OCI-LY7 (cell line): ENCODE data around the gene MLPH. TPM values are rescaled to one million over a fixed set of nuclear protein-coding genes. Genes with fewer than 3 reads are reported as not detected.

Source experiments
- BruUV-seq: library from RNA; stranded (reverse); fragments of 400-500 nt; replicated peaks from 2 replicates; lab custom pipeline; 2021; lab: Mats Ljungman, UMichigan
- CTCF ChIA-PET: fragments of 300-600 bp; sonication (Branson Sonifier 250); formaldehyde crosslinking; loops from one replicate; lab custom pipeline; 2022; ENCODE audit warnings: antibody characterized with exemption; ENCODE audit not compliant: unreplicated experiment; lab: Charles Lee
- POLR2A ChIA-PET: fragments of 300-600 bp; sonication (Branson Sonifier 250); formaldehyde crosslinking; loops from one replicate; lab custom pipeline; 2022; ENCODE audit warnings: antibody characterized with exemption; lab: Charles Lee
- DNase-seq: peaks from one replicate; pipeline ENCODE4 v3.0.0-alpha.2; 2015; ENCODE audit warnings: low spot score
- H2AFZ ChIP-seq: fragments of 200-600 bp; sonication (generic), shearing (Covaris generic); 2 replicates; pipeline ENCODE4 v1.6.1; 2014; ENCODE audit warnings: mild to moderate bottlenecking, antibody characterized with exemption, low read length, moderate library complexity
- H3K27ac ChIP-seq: fragments of 200-600 bp; sonication (generic); 2 replicates; pipeline ENCODE4 v1.5.1; 2014; ENCODE audit warnings: mixed run types, low read depth, mild to moderate bottlenecking, moderate library complexity, low read length, inconsistent platforms; ENCODE audit not compliant: poor library complexity, severe bottlenecking
- H3K36me3 ChIP-seq: fragments of 200-600 bp; sonication (generic); 2 replicates; pipeline ENCODE4 v1.6.1; 2014; ENCODE audit warnings: mild to moderate bottlenecking, antibody characterized with exemption, low read length, moderate library complexity, mixed read lengths; ENCODE audit not compliant: insufficient read depth
- H3K4me1 ChIP-seq: fragments of 200-600 bp; sonication (generic); 2 replicates; pipeline ENCODE4 v1.5.1; 2014; ENCODE audit warnings: mild to moderate bottlenecking, low read length; ENCODE audit not compliant: insufficient read depth, poor library complexity, severe bottlenecking
- H3K4me2 ChIP-seq: fragments of 200-600 bp; sonication (generic); 2 replicates; pipeline ENCODE4 v1.6.1; 2014; ENCODE audit warnings: mild to moderate bottlenecking, low read length
- H3K4me3 ChIP-seq: fragments of 200-600 bp; sonication (generic); 2 replicates; pipeline ENCODE4 v1.5.1; 2014; ENCODE audit warnings: mild to moderate bottlenecking, low read depth, low read length; ENCODE audit not compliant: poor library complexity, severe bottlenecking
- H3K79me2 ChIP-seq: fragments of 200-600 bp; sonication (generic); 2 replicates; pipeline ENCODE4 v1.6.1; 2016; ENCODE audit warnings: low read depth, mild to moderate bottlenecking, low read length, moderate library complexity, mixed read lengths; ENCODE audit not compliant: insufficient read depth
- H3K9me2 ChIP-seq: fragments of 200-600 bp; sonication (generic); 2 replicates; pipeline ENCODE4 v1.6.1; 2016; ENCODE audit warnings: mild to moderate bottlenecking, low read length, mixed read lengths; ENCODE audit not compliant: insufficient read depth
- H3K9me3 ChIP-seq: fragments of 200-600 bp; sonication (generic); 2 replicates; pipeline ENCODE4 v1.6.1; 2014; ENCODE audit warnings: mild to moderate bottlenecking, mixed run types, low read length, mixed read lengths
- H4K20me1 ChIP-seq: fragments of 200-600 bp; sonication (generic); 2 replicates; pipeline ENCODE4 v1.6.1; 2014; ENCODE audit warnings: mild to moderate bottlenecking, antibody characterized with exemption, low read length, moderate library complexity, mixed read lengths; ENCODE audit not compliant: insufficient read depth
- EZH2phosphoT487 ChIP-seq: fragments of 200-600 bp; sonication (generic); IDR thresholded peaks from 2 replicates; pipeline ENCODE4 v1.6.1; 2018; ENCODE audit warnings: low read depth, borderline replicate concordance, mild to moderate bottlenecking, mixed run types, antibody characterized with exemption, low read length, moderate library complexity, mixed read lengths
- intact Hi-C: fragments of 100-400 bp; cut with micrococcal nuclease; formaldehyde crosslinking; loops from one replicate; pipeline ENCODE4 v1.10.0; 2022; ENCODE audit not compliant: unreplicated experiment
- total RNA-seq, 2 experiments: library from RNA; depleted of rRNA in 1 of 2; stranded (reverse); fragments of >200 nt in 1 of 2; shearing (Covaris generic) in 1 of 2; gene quantifications; 2 replicates each; pipeline ENCODE4 v1.2.3, GENCODE V29; 2014 to 2022
- TF ChIP-seq, protein P1 (sequence below): fragments of 200-600 bp; sonication (generic); conservative IDR thresholded peaks from 2 replicates; pipeline ENCODE4 v1.5.1; 2014; ENCODE audit warnings: mild to moderate bottlenecking, antibody characterized with exemption, low read length, moderate library complexity, mixed read lengths

MLPH gene
- total RNA-seq, 2 experiments from 2014 or later: not detected

DNA sequence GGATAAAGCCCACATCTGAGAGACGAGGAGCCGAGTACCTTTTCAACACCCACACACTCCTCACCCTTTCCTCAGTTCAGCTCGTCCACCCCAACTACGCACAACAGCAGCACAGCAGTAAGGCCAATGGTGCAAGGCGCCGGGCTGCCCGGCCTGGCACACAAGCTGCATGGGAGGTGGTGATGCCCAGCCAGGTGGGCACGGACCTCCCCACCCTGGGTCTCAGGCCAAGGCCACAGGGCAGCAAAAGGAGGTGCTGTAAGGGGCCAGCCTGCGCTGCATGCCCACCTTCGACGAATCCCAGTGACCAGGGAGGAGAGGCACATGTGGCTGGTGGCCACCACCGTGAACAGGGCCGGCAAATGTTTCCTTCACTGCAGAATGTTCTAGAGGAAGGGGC is 36.5 kb upstream of the MLPH start:
- H2AFZ ChIP-seq: no peak overlapping the region
- DNase-seq: no peak

DNA sequence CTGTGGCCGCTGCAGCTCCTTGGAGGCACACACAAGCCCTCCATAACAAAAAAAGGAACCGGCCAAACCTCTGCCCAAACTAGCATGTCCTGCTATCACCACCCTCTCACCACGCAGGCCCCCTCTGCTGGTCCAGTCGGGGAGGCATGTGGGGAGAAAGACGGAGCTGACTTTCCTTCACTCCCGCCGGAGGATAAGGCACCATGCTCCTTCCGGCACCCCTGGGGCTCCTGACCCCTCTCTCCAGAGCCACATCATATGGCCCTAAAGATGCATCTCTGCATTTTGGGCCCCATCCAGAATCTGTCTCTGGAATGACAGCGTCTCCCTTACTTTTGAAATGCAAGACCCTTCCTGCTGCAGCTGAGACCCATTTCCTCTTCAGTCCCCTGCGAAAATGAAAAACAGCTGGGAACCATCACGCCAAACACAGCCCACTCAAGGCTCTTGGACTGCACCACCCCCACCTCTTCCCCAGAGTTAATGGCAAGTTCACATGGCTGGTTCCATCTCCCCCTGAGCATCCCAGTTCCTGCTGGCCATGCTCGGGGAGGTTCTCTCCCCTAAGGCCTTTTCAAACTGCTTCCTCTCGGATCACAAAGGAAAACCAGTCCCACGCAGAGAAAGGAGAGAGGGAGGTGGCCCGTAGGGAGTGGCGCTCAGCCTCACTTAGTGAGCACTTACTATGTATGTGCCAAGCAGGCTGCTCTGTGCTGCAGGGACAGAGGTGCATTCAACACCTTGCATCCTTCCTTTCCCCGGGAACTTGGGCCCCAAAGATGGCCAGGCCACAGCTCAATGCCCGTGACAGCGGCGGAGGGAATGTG is 35.2 kb upstream of the MLPH start:
- intact Hi-C loops: no loop called here
- no peak for DNase-seq
- Histone ChIP-seq H3K79me2 (no peaks in the 10 kb centered on the region), H3K4me3 (no peak overlapping the region), H3K4me1 (no peaks in the 10 kb centered on the region), H3K9me3 (no peaks in the 10 kb centered on the region), H3K9me2 (no peaks in the 10 kb centered on the region), H4K20me1 (no peaks in the 10 kb centered on the region), H3K4me2 (no peak overlapping the region), H2AFZ (no peak overlapping the region), H3K27ac (no peak overlapping the region), H3K36me3 (no peaks in the 10 kb centered on the region)
- no TSS peak for BruUV-seq
- POLR2A ChIA-PET: interaction anchor here (0.6 to 1.6 kb wide), 2 partner anchors 50 to 297 kb away, joined by 3 to 4 read pairs; no protein-coding TSS in a partner anchor
- CTCF ChIA-PET: no interaction called here
- no peak for TF ChIP-seq EZH2phosphoT487
- TF ChIP-seq, protein P1, sequence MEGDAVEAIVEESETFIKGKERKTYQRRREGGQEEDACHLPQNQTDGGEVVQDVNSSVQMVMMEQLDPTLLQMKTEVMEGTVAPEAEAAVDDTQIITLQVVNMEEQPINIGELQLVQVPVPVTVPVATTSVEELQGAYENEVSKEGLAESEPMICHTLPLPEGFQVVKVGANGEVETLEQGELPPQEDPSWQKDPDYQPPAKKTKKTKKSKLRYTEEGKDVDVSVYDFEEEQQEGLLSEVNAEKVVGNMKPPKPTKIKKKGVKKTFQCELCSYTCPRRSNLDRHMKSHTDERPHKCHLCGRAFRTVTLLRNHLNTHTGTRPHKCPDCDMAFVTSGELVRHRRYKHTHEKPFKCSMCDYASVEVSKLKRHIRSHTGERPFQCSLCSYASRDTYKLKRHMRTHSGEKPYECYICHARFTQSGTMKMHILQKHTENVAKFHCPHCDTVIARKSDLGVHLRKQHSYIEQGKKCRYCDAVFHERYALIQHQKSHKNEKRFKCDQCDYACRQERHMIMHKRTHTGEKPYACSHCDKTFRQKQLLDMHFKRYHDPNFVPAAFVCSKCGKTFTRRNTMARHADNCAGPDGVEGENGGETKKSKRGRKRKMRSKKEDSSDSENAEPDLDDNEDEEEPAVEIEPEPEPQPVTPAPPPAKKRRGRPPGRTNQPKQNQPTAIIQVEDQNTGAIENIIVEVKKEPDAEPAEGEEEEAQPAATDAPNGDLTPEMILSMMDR: no peak

More for the DNA sequence above, 36.5 kb upstream of the MLPH start:
- BruUV-seq: no TSS peak
- H4K20me1 ChIP-seq: no peaks in the 10 kb centered on the region
- TF ChIP-seq EZH2phosphoT487: no peak
- TF ChIP-seq, protein P1: no peak
- H3K4me1 ChIP-seq: no peaks in the 10 kb centered on the region
- no peak overlapping the region for H3K4me3 ChIP-seq
- no peaks in the 10 kb centered on the region for H3K79me2 ChIP-seq
- intact Hi-C loops: no loop called here
- ChIA-PET POLR2A (interaction anchor here (0.6 to 1.6 kb wide), 3 partner anchors 49 to 1312 kb away, joined by 3 to 5 read pairs (median 3); no protein-coding TSS in a partner anchor), CTCF (no interaction called here)
- no peaks in the 10 kb centered on the region for H3K9me2 ChIP-seq
- H3K36me3 ChIP-seq: no peaks in the 10 kb centered on the region
- no peaks in the 10 kb centered on the region for H3K9me3 ChIP-seq
- H3K4me2 ChIP-seq: no peak overlapping the region
- H3K27ac ChIP-seq: no peak overlapping the region

DNA sequence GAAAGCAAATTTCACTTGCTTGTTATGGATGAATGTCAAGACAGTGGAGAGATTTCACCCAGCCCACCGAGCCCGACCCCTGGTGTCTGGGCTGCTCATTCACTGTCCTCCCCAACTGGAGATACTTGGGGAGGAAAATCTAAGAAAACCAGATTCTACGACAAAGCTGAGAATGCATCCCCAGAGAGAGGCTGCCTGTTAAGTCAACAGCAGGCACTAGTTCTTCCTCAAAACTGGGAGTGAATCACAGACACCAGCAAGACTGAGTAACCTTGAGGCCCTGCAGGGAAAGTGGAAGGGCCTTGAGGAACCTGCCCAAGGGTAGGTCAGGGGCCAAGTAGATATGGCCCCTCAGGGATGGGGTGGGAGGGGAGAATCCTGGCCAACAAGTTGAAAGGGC is 34.2 kb upstream of the MLPH start:
- ChIA-PET CTCF (no interaction called here), POLR2A (no interaction called here)
- intact Hi-C loops: no loop called here
- TF ChIP-seq EZH2phosphoT487: no peak
- TF ChIP-seq, protein P1: no peak
- Histone ChIP-seq H3K9me2 (no peaks in the 10 kb centered on the region), H3K4me3 (no peak overlapping the region), H2AFZ (no peak overlapping the region), H3K9me3 (no peaks in the 10 kb centered on the region), H3K27ac (no peak overlapping the region), H3K36me3 (no peaks in the 10 kb centered on the region), H3K4me2 (no peak overlapping the region), H3K79me2 (no peaks in the 10 kb centered on the region), H4K20me1 (no peaks in the 10 kb centered on the region), H3K4me1 (no peaks in the 10 kb centered on the region)
- no TSS peak for BruUV-seq
- DNase-seq: no peak
